Measurements from ENCODE around the gene IL20. TPM values are rescaled to one million over a fixed set of nuclear protein-coding genes. Genes with fewer than 3 reads are reported as not detected.

The IL20 gene
- total RNA-seq, 1 experiment from 2014 or later, result not detected

DNA sequence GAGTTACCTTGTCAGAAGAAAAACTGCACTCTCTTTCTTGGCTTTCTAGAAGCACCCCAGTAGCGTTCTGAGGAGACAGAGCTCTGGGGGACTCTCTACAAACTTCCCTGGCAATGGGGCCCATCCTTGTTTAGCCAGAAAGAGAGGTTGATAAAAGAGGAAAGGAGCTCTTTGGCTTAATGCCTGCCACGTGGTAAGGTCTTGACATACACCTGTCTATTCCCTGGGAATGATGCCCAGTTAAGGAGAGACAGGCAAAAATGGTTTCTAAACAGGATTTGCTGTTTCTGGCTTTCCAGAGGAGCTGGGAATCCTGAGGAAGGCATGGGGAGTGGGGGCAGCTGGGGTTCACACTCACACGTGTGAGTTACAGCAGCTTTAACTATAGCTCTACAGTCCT, 30.2 kb upstream of the IL20 start:
- no peak overlapping the region for H3K27ac ChIP-seq (ENCODE audit: low read length)
- no peaks in the 10 kb centered on the region for H4K20me1 ChIP-seq (ENCODE audit: insufficient read depth, low read depth, low read length)
- no peaks in the 10 kb centered on the region for H3K79me2 ChIP-seq (ENCODE audit: low read length)
- no peak overlapping the region for H3K9ac ChIP-seq (ENCODE audit: low read length)
- H3K27me3 ChIP-seq (ENCODE audit: low read length), result no peaks in the 10 kb centered on the region
- no peak for DNase-seq
- no peak overlapping the region for H3K4me3 ChIP-seq (ENCODE audit: low read length)
- H3K4me2 ChIP-seq (ENCODE audit: low read depth, low read length, poor library complexity, severe bottlenecking), result no peak overlapping the region
- H3K9me3 ChIP-seq (ENCODE audit: low read length), result no peaks in the 10 kb centered on the region
- no peaks in the 10 kb centered on the region for H3K4me1 ChIP-seq (ENCODE audit: low read length)
- H2AFZ ChIP-seq (ENCODE audit: low read length), result no peak overlapping the region
- H3K9me2 ChIP-seq (replicated peaks; ENCODE audit: insufficient read depth, low read length), result no peaks in the 10 kb centered on the region
- H3K36me3 ChIP-seq (ENCODE audit: insufficient read depth, low read length), result no peaks in the 10 kb centered on the region

- H2AFZ ChIP-seq (ENCODE audit: low read length), result no peak overlapping the region
- H4K20me1 ChIP-seq (ENCODE audit: insufficient read depth, low read depth, low read length), result no peaks in the 10 kb centered on the region
- H3K27me3 ChIP-seq (ENCODE audit: low read length), result no peaks in the 10 kb centered on the region
- H3K27ac ChIP-seq (ENCODE audit: low read length), result no peak overlapping the region
- no peaks in the 10 kb centered on the region for H3K36me3 ChIP-seq (ENCODE audit: insufficient read depth, low read length)
- DNase-seq, result no peak
- no peaks in the 10 kb centered on the region for H3K9me3 ChIP-seq (ENCODE audit: low read length)
- H3K9ac ChIP-seq (ENCODE audit: low read length), result no peak overlapping the region
- no peaks in the 10 kb centered on the region for H3K9me2 ChIP-seq (replicated peaks; ENCODE audit: insufficient read depth, low read length)
- H3K4me2 ChIP-seq (ENCODE audit: low read depth, low read length, poor library complexity, severe bottlenecking), result no peak overlapping the region
- H3K4me3 ChIP-seq (ENCODE audit: low read length), result no peak overlapping the region
- no peaks in the 10 kb centered on the region for H3K79me2 ChIP-seq (ENCODE audit: low read length)
- H3K4me1 ChIP-seq (ENCODE audit: low read length), result no peaks in the 10 kb centered on the region
Measured at GRCh38 chr1:206836111-206836510, 29.3 kb upstream of the IL20 start.

- H3K36me3 ChIP-seq (ENCODE audit: insufficient read depth, low read length), result no peaks in the 10 kb centered on the region
- no peak overlapping the region for H3K27ac ChIP-seq (ENCODE audit: low read length)
- H3K9me2 ChIP-seq (replicated peaks; ENCODE audit: insufficient read depth, low read length), result no peaks in the 10 kb centered on the region
- H3K4me3 ChIP-seq (ENCODE audit: low read length), result no peak overlapping the region
- no peaks in the 10 kb centered on the region for H3K27me3 ChIP-seq (ENCODE audit: low read length)
- H3K9me3 ChIP-seq (ENCODE audit: low read length), result no peaks in the 10 kb centered on the region
- H3K79me2 ChIP-seq (ENCODE audit: low read length), result no peaks in the 10 kb centered on the region
- H3K4me1 ChIP-seq (ENCODE audit: low read length), result no peaks in the 10 kb centered on the region
- DNase-seq, result no peak
- no peak overlapping the region for H3K4me2 ChIP-seq (ENCODE audit: low read depth, low read length, poor library complexity, severe bottlenecking)
- no peak overlapping the region for H3K9ac ChIP-seq (ENCODE audit: low read length)
- H4K20me1 ChIP-seq (ENCODE audit: insufficient read depth, low read depth, low read length), result no peaks in the 10 kb centered on the region
- no peak overlapping the region for H2AFZ ChIP-seq (ENCODE audit: low read length)
Measured at GRCh38 chr1:206839006-206839560, 26.3 kb upstream of the IL20 start.

- no peak for DNase-seq
- Histone ChIP-seq H3K9me2 (replicated peaks; ENCODE audit: insufficient read depth, low read length) (no peaks in the 10 kb centered on the region), H3K79me2 (ENCODE audit: low read length) (no peaks in the 10 kb centered on the region), H3K27me3 (ENCODE audit: low read length) (no peaks in the 10 kb centered on the region), H3K9ac (ENCODE audit: low read length) (no peak overlapping the region), H3K27ac (ENCODE audit: low read length) (no peak overlapping the region), H2AFZ (ENCODE audit: low read length) (no peak overlapping the region), H3K4me1 (ENCODE audit: low read length) (no peaks in the 10 kb centered on the region), H3K4me2 (ENCODE audit: low read depth, low read length, poor library complexity, severe bottlenecking) (no peak overlapping the region), H3K9me3 (ENCODE audit: low read length) (no peaks in the 10 kb centered on the region), H4K20me1 (ENCODE audit: insufficient read depth, low read depth, low read length) (no peaks in the 10 kb centered on the region), H3K4me3 (ENCODE audit: low read length) (no peak overlapping the region), H3K36me3 (ENCODE audit: insufficient read depth, low read length) (no peaks in the 10 kb centered on the region)
Measured at GRCh38 chr1:206839857-206840256, 25.6 kb upstream of the IL20 start.

DNA sequence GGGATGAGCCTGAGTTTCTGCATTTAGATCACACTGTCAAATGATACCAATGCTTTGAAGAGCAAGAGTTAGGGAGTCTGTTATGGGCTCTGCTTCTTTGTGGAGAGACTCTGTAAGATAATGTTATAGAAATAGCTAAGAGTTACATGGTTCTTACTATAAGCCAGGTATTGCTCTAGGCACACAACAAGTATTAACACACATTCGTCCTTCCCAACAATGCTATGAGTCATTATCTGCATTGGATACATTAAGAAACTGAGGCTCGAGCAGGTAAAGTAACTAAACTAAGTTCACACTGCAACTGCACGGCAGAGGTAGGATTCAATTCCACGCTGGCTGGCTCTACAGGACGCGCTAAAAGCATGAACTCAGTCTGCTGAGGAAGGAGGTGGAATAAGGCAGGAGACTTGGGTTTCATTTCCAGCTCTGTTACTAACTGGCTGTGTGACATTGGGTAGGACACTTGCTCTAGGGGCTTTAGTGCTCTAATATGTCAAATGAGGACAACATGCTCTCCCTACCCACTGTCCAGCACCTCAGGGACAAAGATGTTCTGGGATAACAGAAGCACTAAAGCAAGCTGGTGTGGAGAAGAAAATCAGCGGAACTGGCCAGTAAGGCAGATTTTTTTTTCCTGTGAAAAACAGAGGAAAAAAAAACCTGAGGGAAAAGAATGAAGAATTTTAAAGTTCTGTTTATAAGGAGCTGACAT, 23.7 kb upstream of the IL20 start:
- Histone ChIP-seq H3K79me2 (ENCODE audit: low read length) (no peaks in the 10 kb centered on the region), H3K4me3 (ENCODE audit: low read length) (no peak overlapping the region), H3K4me1 (ENCODE audit: low read length) (no peaks in the 10 kb centered on the region), H3K9me2 (replicated peaks; ENCODE audit: insufficient read depth, low read length) (no peaks in the 10 kb centered on the region), H3K36me3 (ENCODE audit: insufficient read depth, low read length) (no peaks in the 10 kb centered on the region), H3K9me3 (ENCODE audit: low read length) (no peaks in the 10 kb centered on the region), H3K9ac (ENCODE audit: low read length) (no peak overlapping the region), H2AFZ (ENCODE audit: low read length) (no peak overlapping the region), H4K20me1 (ENCODE audit: insufficient read depth, low read depth, low read length) (no peaks in the 10 kb centered on the region), H3K27ac (ENCODE audit: low read length) (no peak overlapping the region), H3K4me2 (ENCODE audit: low read depth, low read length, poor library complexity, severe bottlenecking) (no peak overlapping the region), H3K27me3 (ENCODE audit: low read length) (no peaks in the 10 kb centered on the region)
- no peak for DNase-seq

GRCh38 chr1:206842854-206843253, 22.6 kb upstream of the IL20 start:
- no peak overlapping the region for H3K4me3 ChIP-seq (ENCODE audit: low read length)
- no peaks in the 10 kb centered on the region for H3K9me3 ChIP-seq (ENCODE audit: low read length)
- no peak overlapping the region for H3K4me2 ChIP-seq (ENCODE audit: low read depth, low read length, poor library complexity, severe bottlenecking)
- H3K27me3 ChIP-seq (ENCODE audit: low read length), result no peaks in the 10 kb centered on the region
- H4K20me1 ChIP-seq (ENCODE audit: insufficient read depth, low read depth, low read length), result no peaks in the 10 kb centered on the region
- H3K9me2 ChIP-seq (replicated peaks; ENCODE audit: insufficient read depth, low read length), result no peaks in the 10 kb centered on the region
- H2AFZ ChIP-seq (ENCODE audit: low read length), result no peak overlapping the region
- DNase-seq, result no peak
- no peak overlapping the region for H3K27ac ChIP-seq (ENCODE audit: low read length)
- H3K9ac ChIP-seq (ENCODE audit: low read length), result no peak overlapping the region
- H3K36me3 ChIP-seq (ENCODE audit: insufficient read depth, low read length), result no peaks in the 10 kb centered on the region
- no peaks in the 10 kb centered on the region for H3K4me1 ChIP-seq (ENCODE audit: low read length)
- no peaks in the 10 kb centered on the region for H3K79me2 ChIP-seq (ENCODE audit: low read length)

GRCh38 chr1:206843626-206844025, 21.8 kb upstream of the IL20 start:
- Histone ChIP-seq H3K27ac (ENCODE audit: low read length) (no peak overlapping the region), H3K4me1 (ENCODE audit: low read length) (no peaks in the 10 kb centered on the region), H3K79me2 (ENCODE audit: low read length) (no peaks in the 10 kb centered on the region), H3K9me2 (replicated peaks; ENCODE audit: insufficient read depth, low read length) (no peaks in the 10 kb centered on the region), H3K36me3 (ENCODE audit: insufficient read depth, low read length) (no peaks in the 10 kb centered on the region), H3K4me2 (ENCODE audit: low read depth, low read length, poor library complexity, severe bottlenecking) (no peak overlapping the region), H4K20me1 (ENCODE audit: insufficient read depth, low read depth, low read length) (no peaks in the 10 kb centered on the region), H3K27me3 (ENCODE audit: low read length) (no peaks in the 10 kb centered on the region), H3K9me3 (ENCODE audit: low read length) (no peaks in the 10 kb centered on the region), H2AFZ (ENCODE audit: low read length) (no peak overlapping the region), H3K4me3 (ENCODE audit: low read length) (no peak overlapping the region), H3K9ac (ENCODE audit: low read length) (no peak overlapping the region)
- DNase-seq, result no peak

DNA sequence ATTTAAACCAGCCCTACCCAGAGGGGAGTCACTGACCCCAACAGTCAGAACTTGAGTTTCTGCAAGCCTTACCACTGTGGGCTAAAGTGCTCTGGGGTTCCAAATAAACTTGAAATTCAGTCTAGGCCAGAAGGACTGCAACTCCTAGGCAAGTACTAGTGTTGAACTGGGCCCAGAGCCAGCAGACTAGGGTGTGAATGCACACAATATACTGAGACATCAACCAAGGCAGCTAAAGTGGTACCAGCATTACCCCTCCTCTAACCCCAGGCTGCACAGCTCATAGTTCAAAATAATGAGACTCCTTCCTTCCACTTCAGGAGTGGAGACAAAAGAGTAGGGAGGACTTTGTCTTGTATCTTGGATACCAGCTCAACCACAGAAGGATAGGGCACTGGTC, 18.9 kb upstream of the IL20 start:
- Histone ChIP-seq H3K9ac (ENCODE audit: low read length) (no peak overlapping the region), H3K36me3 (ENCODE audit: insufficient read depth, low read length) (no peaks in the 10 kb centered on the region), H3K4me1 (ENCODE audit: low read length) (no peaks in the 10 kb centered on the region), H3K27me3 (ENCODE audit: low read length) (no peaks in the 10 kb centered on the region), H3K4me2 (ENCODE audit: low read depth, low read length, poor library complexity, severe bottlenecking) (no peak overlapping the region), H3K27ac (ENCODE audit: low read length) (no peak overlapping the region), H4K20me1 (ENCODE audit: insufficient read depth, low read depth, low read length) (no peaks in the 10 kb centered on the region), H3K9me2 (replicated peaks; ENCODE audit: insufficient read depth, low read length) (no peaks in the 10 kb centered on the region), H3K9me3 (ENCODE audit: low read length) (no peaks in the 10 kb centered on the region), H3K79me2 (ENCODE audit: low read length) (no peaks in the 10 kb centered on the region), H2AFZ (ENCODE audit: low read length) (no peak overlapping the region), H3K4me3 (ENCODE audit: low read length) (no peak overlapping the region)
- no peak for DNase-seq

Measured in Karpas-422 (cell line).